ENCODE measurements around the gene HOMER2.

HOMER2 gene

GRCh38 chr15:82931221-82931620 is 21.3 kb downstream of the HOMER2 start:
- DNase-seq (ENCODE audit: low read depth in 2 of 2): no peak

- no peak for DNase-seq (ENCODE audit: low read depth in 2 of 2)
Measured at GRCh38 chr15:82930461-82930860, 22.1 kb downstream of the HOMER2 start.

GRCh38 chr15:82928711-82929110 is 23.8 kb downstream of the HOMER2 start:
- DNase-seq (ENCODE audit: low read depth in 2 of 2): no peak

GRCh38 chr15:82923744-82924143 is 28.8 kb downstream of the HOMER2 start:
- DNase-seq (ENCODE audit: low read depth in 2 of 2): no peak

GRCh38 chr15:82922737-82923136 is 29.8 kb downstream of the HOMER2 start:
- no peak for DNase-seq (ENCODE audit: low read depth in 2 of 2)

- DNase-seq (ENCODE audit: low read depth in 2 of 2): no peak
Measured at GRCh38 chr15:82921939-82922338, 30.6 kb downstream of the HOMER2 start.

- no peak for DNase-seq (ENCODE audit: low read depth in 2 of 2)
Measured at GRCh38 chr15:82921242-82921641, 31.3 kb downstream of the HOMER2 start.

- DNase-seq (ENCODE audit: low read depth in 2 of 2): no peak
Measured at GRCh38 chr15:82919231-82919886, 33.2 kb downstream of the HOMER2 start.

- DNase-seq (ENCODE audit: low read depth in 2 of 2): no peak
Measured at GRCh38 chr15:82918607-82919230, 33.8 kb downstream of the HOMER2 start.

- DNase-seq (ENCODE audit: low read depth in 2 of 2): no peak
Measured at GRCh38 chr15:82918162-82918561, 34.4 kb downstream of the HOMER2 start.

GRCh38 chr15:82917249-82917648 is 35.3 kb downstream of the HOMER2 start:
- DNase-seq (ENCODE audit: low read depth in 2 of 2): no peak

- DNase-seq (ENCODE audit: low read depth in 2 of 2): no peak
Measured at GRCh38 chr15:82916161-82916952, 36.2 kb downstream of the HOMER2 start.

GRCh38 chr15:82914396-82914795 is 38.1 kb downstream of the HOMER2 start:
- no peak for DNase-seq (ENCODE audit: low read depth in 2 of 2)

- DNase-seq (ENCODE audit: low read depth in 2 of 2): no peak
Measured at GRCh38 chr15:82911458-82911857, 41.1 kb downstream of the HOMER2 start.

GRCh38 chr15:82910721-82911120 is 41.8 kb downstream of the HOMER2 start:
- no peak for DNase-seq (ENCODE audit: low read depth in 2 of 2)

- no peak for DNase-seq (ENCODE audit: low read depth in 2 of 2)
Measured at GRCh38 chr15:82909080-82909815, 43.3 kb downstream of the HOMER2 start.

GRCh38 chr15:82907350-82907749 is 45.2 kb downstream of the HOMER2 start:
- DNase-seq (ENCODE audit: low read depth in 2 of 2): no peak

- DNase-seq (ENCODE audit: low read depth in 2 of 2): no peak
Measured at GRCh38 chr15:82904574-82904973, 47.9 kb downstream of the HOMER2 start.

GRCh38 chr15:82903511-82903910 is 49.0 kb downstream of the HOMER2 start:
- DNase-seq (ENCODE audit: low read depth in 2 of 2): no peak

GRCh38 chr15:82901114-82901805 is 51.3 kb downstream of the HOMER2 start:
- DNase-seq (ENCODE audit: low read depth in 2 of 2): no peak

GRCh38 chr15:82900511-82901060 is 51.9 kb downstream of the HOMER2 start:
- no peak for DNase-seq (ENCODE audit: low read depth in 2 of 2)
